ENCODE results near the gene GPR158.

DNA sequence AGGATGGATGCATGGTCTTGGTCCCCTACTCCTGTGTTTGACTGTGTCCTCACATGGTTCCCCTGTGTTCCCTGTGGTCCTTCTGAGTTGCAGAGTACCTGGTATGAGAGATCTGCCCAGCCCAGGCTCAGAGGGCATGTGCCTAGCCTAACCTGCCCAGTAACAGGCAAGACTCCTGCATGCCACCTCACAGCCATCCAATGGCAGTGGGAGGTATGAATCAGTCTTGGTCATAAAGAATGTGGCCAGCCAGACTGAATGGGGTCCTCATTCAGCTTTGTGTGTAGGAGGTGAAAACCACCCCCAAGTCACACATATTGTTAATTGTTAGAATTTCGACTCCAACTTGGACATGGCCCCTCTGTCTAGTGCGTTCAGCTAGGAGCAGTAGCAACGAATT, 17.2 kb upstream of the GPR158 start:
- TF ChIP-seq CTCF (IDR thresholded peaks at IDR 0.05; ENCODE audit: poor library complexity) (no peak), EZH2 (IDR thresholded peaks at IDR 0.05; ENCODE audit: borderline replicate concordance) (no peak), EZH2phosphoT487 (IDR thresholded peaks at IDR 0.05; ENCODE audit: low read depth, severe bottlenecking, unreplicated experiment) (no peak)

Data from hepatocyte (in vitro differentiated cells).